Head of caudate nucleus (tissue), 42 donors: ENCODE results near the gene ZNF561.
"Not testable (repeated sequence)": the region's sequence is repeated elsewhere in the genome, so short reads cannot be mapped to it uniquely, and the experiment has no call there.

ENCODE experiments used
- DNase-seq, 42 donors: peaks; one replicate each; pipeline versions ENCODE4 v3.0.0 to v3.0.0-alpha.2; 2020 to 2021; ENCODE audit warnings: mixed read lengths in 7 of 42
- intact Hi-C: fragments of 100-400 bp; cut with DNase I; formaldehyde crosslinking; loops from one replicate; pipeline ENCODE4 v1.15.0; 2022

The ZNF561 gene

GRCh38 chr19:9584073-9584833, 36.8 kb downstream of the ZNF561 start, which contains the start of gene ZNF121:
Gene ZNF121, minus strand, starts transcription at chr19:9584504. Its CDS starts 16,407 bp downstream, at chr19:9568097.
- intact Hi-C loops: no loop called here

GRCh38 chr19:9582081-9582725, 38.8 kb downstream of the ZNF561 start:
- DNase-seq, intact Hi-C loops: not testable (repeated sequence)

More at GRCh38 chr19:9584073-9584833, 36.8 kb downstream of the ZNF561 start, which contains the start of gene ZNF121:
- peak; percentile 77 to 95 (median 90) for DNase-seq

DNA sequence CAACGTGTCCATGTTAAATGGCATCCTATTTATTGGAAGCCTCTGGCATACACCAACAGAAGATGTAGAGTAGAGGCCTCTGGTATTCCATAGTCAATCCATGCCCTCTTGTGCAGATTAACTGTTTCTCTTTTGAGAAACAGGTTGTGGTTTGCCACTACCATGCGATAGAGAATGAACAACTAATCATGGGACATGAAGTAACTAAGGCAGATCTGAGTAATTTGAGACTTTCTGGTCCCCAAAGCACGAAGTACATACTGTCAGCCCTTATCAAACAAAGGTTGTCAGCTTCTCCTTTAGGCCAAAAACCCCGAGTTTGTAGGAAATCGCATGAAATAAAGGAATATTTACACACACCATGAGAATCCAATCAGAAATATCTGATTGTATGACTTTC, 40.3 kb downstream of the ZNF561 start:
- intact Hi-C loops: no loop called here
- DNase-seq: no peak

GRCh38 chr19:9570255-9570654, 50.8 kb downstream of the ZNF561 start:
- DNase-seq: no peak
- intact Hi-C loops: no loop called here

DNA sequence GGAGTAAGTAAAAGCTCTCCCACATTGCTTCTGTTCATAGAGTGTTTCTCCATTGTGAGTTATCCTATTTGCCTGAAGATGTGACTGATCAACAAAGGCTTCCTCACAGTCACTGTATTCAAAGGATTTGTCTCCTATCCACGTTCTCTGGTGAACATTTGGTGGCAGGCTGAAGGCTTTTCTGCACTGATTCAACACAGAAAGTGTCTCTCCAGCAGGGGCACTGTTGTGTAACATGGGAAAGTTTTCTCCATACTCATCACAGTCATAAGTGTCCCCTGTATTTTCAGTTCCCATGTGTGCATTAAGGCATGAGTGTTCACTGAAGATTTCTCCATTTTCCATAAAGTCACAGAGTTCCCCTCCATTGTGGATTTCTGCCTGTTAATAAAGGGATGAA, 54.3 kb downstream of the ZNF561 start:
- intact Hi-C loops: no loop called here
- DNase-seq: no peak

DNA sequence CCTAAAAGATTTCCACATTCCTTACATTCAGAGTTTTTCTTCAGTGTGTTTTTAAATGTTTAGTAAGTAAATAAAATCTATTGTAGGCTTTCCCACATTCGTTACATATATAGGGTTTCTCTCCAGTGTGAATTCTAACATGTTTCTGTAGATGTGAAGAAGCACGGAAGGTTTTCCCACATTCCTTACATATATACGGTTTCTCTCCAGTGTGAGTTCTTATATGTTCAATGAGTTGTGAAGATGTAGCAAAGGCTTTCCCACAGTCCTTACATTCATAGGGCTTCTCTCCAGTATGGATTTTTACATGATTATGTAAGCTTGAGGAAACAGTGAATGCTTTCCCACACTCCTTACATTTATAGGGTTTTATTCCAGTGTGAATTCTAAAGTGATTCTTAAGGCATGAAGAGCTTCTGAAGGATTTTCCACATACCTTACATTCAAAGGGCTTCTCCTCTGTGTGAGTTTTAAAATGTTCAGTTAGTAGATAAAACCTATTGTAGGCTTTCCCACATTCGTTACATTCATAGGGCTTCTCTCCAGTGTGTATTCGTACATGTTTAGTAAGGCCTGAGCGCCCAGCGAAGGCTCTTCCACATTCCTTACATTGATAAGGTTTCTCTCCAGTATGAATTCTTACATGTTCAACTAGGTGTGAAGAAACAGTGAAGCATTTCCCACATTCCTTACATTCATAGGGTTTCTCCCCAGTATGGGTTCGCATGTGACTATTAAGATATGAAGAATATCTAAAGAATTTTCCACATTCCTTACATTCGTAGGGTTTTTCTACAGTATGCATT, 54.9 kb downstream of the ZNF561 start:
- intact Hi-C loops: no loop called here
- no peak for DNase-seq
